Lung (tissue), 12 donors: ENCODE data around the gene ITGA7. TPM values are rescaled to one million over a fixed set of nuclear protein-coding genes. Genes with fewer than 3 reads are reported as not detected.

ENCODE experiments used
- ATAC-seq: fragments of 200-7000 bp; cut with Tn5 transposase; one replicate; pipeline ENCODE4 v1.9.1; 2020; ENCODE audit warnings: moderate number of reproducible peaks; ENCODE audit not compliant: insufficient read depth, low FRiP score
- DNase-seq, 3 donors: peaks; one replicate each; pipeline ENCODE4 v3.0.0-alpha.2; 2013 to 2017
- H3K27ac ChIP-seq, 2 donors: one replicate each; pipeline ENCODE4 v1.5.1; 2013; ENCODE audit warnings: mild to moderate bottlenecking in 2 of 2, moderate library complexity in 2 of 2, control low read depth in 1 of 2, inconsistent platforms in 1 of 2, low read depth in 1 of 2, low read length in 1 of 2
- H3K27me3 ChIP-seq, 3 donors: one replicate each; pipeline ENCODE4 v1.5.1; 2013; ENCODE audit warnings: low read length in 2 of 3; ENCODE audit not compliant: control insufficient read depth in 3 of 3, insufficient read depth in 3 of 3
- H3K36me3 ChIP-seq, 4 donors: one replicate each; pipeline ENCODE4 v1.5.1; 2013; ENCODE audit warnings: low read length in 4 of 4, mild to moderate bottlenecking in 1 of 4, moderate library complexity in 1 of 4; ENCODE audit not compliant: control insufficient read depth in 4 of 4, insufficient read depth in 4 of 4
- H3K4me1 ChIP-seq, 5 donors: one replicate each; pipeline ENCODE4 v1.5.1; 2013; ENCODE audit warnings: low read length in 5 of 5, mild to moderate bottlenecking in 2 of 5, moderate library complexity in 1 of 5; ENCODE audit not compliant: control insufficient read depth in 5 of 5, insufficient read depth in 5 of 5
- H3K4me3 ChIP-seq: one replicate; pipeline ENCODE4 v1.5.1; 2013; ENCODE audit warnings: mild to moderate bottlenecking, control low read depth, moderate library complexity
- H3K9ac ChIP-seq, 2 donors: one replicate each; pipeline ENCODE4 v1.5.1; 2013; ENCODE audit warnings: low read length in 2 of 2, control low read depth in 1 of 2; ENCODE audit not compliant: insufficient read depth in 1 of 2
- H3K9me3 ChIP-seq, 4 donors: one replicate each; pipeline ENCODE4 v1.5.1; 2013; ENCODE audit warnings: low read length in 3 of 4, mild to moderate bottlenecking in 1 of 4, moderate library complexity in 1 of 4; ENCODE audit not compliant: control insufficient read depth in 4 of 4, insufficient read depth in 3 of 4
- WGBS, 2 donors: extraction: QIAGEN DNeasy Blood & Tissue Kit; methylation state at CpG; one replicate each; pipeline ENCODE4 v1.1.7; 2013; 5-methylcytosine and 5-hydroxymethylcytosine counted together
- polyA plus RNA-seq, 2 donors: library from polyadenylated mRNA; stranded (reverse); fragments of 200-250 nt; gene quantifications; one replicate each; pipeline ENCODE4 v1.2.1, GENCODE V29; 2013
- total RNA-seq, 2 donors: library from RNA; depleted of rRNA in 1 of 2; stranded (reverse); fragments of >200 nt in 1 of 2; gene quantifications; one replicate each; pipeline ENCODE4 v1.2.1, GENCODE V29; 2014 to 2021
- TF ChIP-seq, protein P1 (sequence below): IDR thresholded peaks from 2 replicates; pipeline ENCODE4 v1.5.1; 2012; ENCODE audit warnings: mild to moderate bottlenecking; ENCODE audit errors: control extremely low read depth, extremely low read depth
- donor health status: control.
- donor health status: control.
- donor health status: Bipolar disorder and iron deficiency.
- donor health status: healthy.
- donor health status: DM: yes; HTN: yes; CAD: no.

ITGA7 gene
- total and polyA plus RNA-seq, 4 donors, result 8.2 to 28.4 (median 17.7) TPM

DNA sequence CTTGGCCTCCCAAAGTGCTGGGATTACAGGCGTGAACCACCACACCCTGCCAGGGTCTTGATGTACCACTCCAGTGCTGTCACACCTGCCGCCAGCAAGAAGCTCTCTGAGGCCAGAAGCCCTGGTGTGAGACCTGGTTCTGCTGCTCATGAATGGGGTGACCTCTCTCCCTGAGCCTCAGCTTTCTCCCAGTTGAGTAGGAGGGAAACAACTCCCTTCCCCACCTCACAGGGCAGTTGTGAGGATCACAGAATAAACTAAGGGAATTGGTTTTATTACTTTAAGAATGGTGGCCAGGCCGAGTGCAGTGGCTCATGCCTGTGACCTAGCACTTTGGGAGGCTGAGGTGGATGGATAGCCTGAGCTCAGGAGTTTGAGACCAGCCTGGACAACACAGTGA lies 26.9 kb upstream of the ITGA7 start:
- DNase-seq, result no peak
- WGBS, 2 donors, result 91 to 94% methylated on average over 3 of the region's 3 CpGs
- Histone ChIP-seq H3K27ac (no peak overlapping the region), H3K4me1 (peaks cover 0 to 32% (median 5%) of the 10 kb centered on the region in 5 donors), H3K9ac (no peak overlapping the region), H3K27me3 (no peaks in the 10 kb centered on the region), H3K9me3 (no peaks in the 10 kb centered on the region), H3K4me3 (no peak overlapping the region), H3K36me3 (no peaks in the 10 kb centered on the region)
- TF ChIP-seq, protein P1, sequence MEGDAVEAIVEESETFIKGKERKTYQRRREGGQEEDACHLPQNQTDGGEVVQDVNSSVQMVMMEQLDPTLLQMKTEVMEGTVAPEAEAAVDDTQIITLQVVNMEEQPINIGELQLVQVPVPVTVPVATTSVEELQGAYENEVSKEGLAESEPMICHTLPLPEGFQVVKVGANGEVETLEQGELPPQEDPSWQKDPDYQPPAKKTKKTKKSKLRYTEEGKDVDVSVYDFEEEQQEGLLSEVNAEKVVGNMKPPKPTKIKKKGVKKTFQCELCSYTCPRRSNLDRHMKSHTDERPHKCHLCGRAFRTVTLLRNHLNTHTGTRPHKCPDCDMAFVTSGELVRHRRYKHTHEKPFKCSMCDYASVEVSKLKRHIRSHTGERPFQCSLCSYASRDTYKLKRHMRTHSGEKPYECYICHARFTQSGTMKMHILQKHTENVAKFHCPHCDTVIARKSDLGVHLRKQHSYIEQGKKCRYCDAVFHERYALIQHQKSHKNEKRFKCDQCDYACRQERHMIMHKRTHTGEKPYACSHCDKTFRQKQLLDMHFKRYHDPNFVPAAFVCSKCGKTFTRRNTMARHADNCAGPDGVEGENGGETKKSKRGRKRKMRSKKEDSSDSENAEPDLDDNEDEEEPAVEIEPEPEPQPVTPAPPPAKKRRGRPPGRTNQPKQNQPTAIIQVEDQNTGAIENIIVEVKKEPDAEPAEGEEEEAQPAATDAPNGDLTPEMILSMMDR, result no peak
- ATAC-seq, result no peak

DNA sequence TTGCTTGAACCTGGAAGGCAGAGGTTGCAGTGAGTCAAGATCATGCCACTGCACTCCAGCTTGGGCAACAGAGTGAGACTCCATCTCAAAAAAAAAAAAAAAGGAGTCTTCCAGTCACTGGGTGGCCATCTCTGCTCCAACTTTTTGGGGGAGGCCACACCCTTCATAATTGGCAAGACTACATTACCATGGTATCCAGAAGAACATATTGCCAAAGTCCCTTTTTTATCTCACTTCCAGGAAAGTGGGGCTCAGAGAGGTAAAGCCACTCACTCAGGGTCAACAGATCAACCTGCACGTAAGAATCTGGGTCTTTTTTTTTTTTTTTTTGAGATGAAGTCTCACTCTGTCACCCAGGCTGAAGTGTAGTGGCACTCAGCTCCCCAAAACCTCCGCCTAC lies 26.2 kb upstream of the ITGA7 start:
- peaks cover 0 to 32% (median 5%) of the 10 kb centered on the region in 5 donors for H3K4me1 ChIP-seq
- no peaks in the 10 kb centered on the region for H3K9me3 ChIP-seq
- no peaks in the 10 kb centered on the region for H3K27me3 ChIP-seq
- no peak for ATAC-seq
- 72 to 85% methylated on average over 2 of the region's 2 CpGs for WGBS, 2 donors
- no peak overlapping the region for H3K4me3 ChIP-seq
- DNase-seq, result no peak
- no peak overlapping the region for H3K9ac ChIP-seq
- H3K27ac ChIP-seq, result no peak overlapping the region
- TF ChIP-seq, protein P1, result no peak
- no peaks in the 10 kb centered on the region for H3K36me3 ChIP-seq

DNA sequence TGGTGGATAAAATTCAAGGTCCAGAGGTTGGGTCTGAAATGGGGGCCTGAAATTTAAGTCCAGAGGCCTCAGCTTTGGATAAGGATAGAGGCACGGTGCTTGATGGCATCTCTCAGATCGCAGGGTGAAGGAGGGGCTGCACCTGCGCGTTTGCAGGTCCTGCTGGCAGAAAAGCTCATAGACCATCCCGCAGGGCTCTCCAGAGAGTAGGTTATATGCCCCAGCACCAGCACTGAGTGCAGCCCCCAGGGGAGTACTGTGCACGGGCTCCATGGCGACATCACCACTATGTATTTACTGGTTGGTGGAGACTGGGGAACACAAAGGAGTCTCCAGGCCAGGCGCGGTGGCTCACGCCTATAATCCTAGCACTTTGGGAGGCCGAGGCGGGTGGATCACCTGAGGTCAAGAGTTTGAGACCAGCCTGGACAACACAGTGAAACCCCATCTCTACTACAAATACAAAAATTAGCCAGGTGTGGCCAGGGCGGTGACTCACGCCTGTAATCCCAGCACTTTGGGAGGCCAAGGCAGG lies 25.4 kb upstream of the ITGA7 start:
- Histone ChIP-seq H3K4me3 (no peak overlapping the region), H3K27ac (no peak overlapping the region), H3K9me3 (no peaks in the 10 kb centered on the region), H3K27me3 (no peaks in the 10 kb centered on the region), H3K4me1 (peaks cover 0 to 30% (median 5%) of the 10 kb centered on the region in 5 donors), H3K9ac (no peak overlapping the region), H3K36me3 (no peaks in the 10 kb centered on the region)
- TF ChIP-seq, protein P1, result no peak
- ATAC-seq, result no peak
- no peak for DNase-seq
- WGBS, 2 donors, result 92 to 95% methylated on average over 14 of the region's 14 CpGs

DNA sequence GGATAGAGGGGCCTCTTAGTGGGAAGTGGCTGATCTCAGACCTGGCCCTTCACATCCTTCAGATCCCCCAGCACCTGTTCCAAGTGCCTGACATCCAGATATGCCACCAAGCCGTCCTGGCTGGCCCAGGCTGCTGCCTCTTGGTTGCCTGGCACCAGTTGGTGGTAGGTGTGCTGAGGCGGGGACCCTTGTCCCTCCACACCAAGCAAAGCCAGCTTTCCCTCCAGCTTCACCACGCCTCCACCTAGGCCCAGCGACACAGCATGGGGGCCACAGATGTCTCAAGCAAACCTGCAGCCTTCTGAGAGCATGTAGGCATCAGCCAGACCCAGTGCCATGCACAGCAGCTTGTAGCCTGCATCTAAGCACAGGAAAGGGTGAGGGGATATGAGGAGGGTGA lies 24.6 kb upstream of the ITGA7 start:
- ATAC-seq (no peak), DNase-seq (no peak)
- Histone ChIP-seq H3K4me3 (no peak overlapping the region), H3K36me3 (peaks cover 0 to 3% (median 0%) of the 10 kb centered on the region in 4 donors), H3K27ac (no peak overlapping the region), H3K9ac (no peak overlapping the region), H3K27me3 (no peaks in the 10 kb centered on the region), H3K4me1 (peaks cover 0 to 29% (median 5%) of the 10 kb centered on the region in 5 donors), H3K9me3 (no peaks in the 10 kb centered on the region)
- TF ChIP-seq, protein P1, result no peak
- 82 to 88% methylated on average over 4 of the region's 4 CpGs for WGBS, 2 donors
